Limb (tissue), 2 donors: ENCODE data around the gene PPP2R3A.

Experiments used
- DNase-seq, 2 donors: peaks; one replicate each; pipeline ENCODE4 v3.0.0-alpha.2; 2016; ENCODE audit errors: extremely low spot score in 2 of 2

The PPP2R3A gene

GRCh38 chr3:136194409-136195257 is 229.1 kb downstream of the PPP2R3A start:
- DNase-seq: peak in 1 of 2 donors; percentile 49

DNA sequence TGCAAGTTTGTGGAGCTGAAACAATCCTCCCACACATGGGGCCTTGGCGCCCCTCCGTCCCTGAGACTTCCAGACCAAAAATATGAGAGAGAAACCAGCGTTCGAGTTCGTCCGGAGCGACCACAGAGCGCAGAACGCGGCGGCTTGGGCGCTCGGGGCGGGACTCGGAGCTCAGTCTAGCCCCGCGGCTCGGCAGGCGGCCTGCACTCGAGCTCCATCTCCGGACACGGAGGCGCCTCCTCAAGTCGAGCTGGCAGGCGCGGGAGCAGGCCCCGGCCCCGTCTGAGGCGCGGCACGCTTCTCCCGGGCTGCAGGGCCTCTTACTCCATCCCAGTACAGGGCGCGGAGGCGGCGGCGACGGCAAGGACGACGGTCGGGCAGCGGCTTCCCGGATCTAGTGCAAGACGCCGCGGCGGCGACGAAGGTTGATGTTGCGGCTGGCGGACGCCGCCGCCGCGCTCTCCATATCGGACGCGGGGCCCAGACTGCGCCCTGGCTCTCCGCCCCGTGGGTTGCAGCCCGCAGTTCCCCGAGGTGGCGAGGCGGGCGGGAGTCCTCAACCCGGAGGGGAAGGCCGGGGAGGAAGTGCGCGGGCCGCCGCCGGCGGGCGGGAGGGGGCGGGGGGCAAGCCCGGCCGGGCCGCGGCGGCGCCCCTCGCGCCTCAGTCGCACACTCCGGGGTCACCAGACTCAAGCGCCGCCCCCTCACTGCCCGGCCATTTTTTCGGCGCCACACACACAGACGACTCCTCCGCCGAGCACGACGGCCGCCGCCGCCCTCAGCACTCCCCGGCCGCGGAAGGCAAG is 229.9 kb downstream of the PPP2R3A start:
- peak; percentile 73 to 79 for DNase-seq

GRCh38 chr3:136196064-136196400 is 230.5 kb downstream of the PPP2R3A start, which contains the start of gene MSL2:
Gene MSL2 (minus strand): TSS chr3:136196335. CDS start chr3:136195113, 1,222 bp downstream.
- DNase-seq: no peak

- peak; percentile 100 for DNase-seq
Observed at GRCh38 chr3:136196401-136197158, 231.1 kb downstream of the PPP2R3A start.

- DNase-seq: no peak
Observed at GRCh38 chr3:136197159-136197793, 231.7 kb downstream of the PPP2R3A start.
